HUES64 (cell line): ENCODE measurements around the gene EIF2S2.

ENCODE experiments used
- H3K27ac ChIP-seq: 2 replicates; pipeline ENCODE4 v1.7.0; 2013; ENCODE audit warnings: low read depth, low read length, inconsistent platforms
- H3K27me3 ChIP-seq: 2 replicates; pipeline ENCODE4 v1.6.1; 2013; ENCODE audit warnings: mild to moderate bottlenecking, low read length; ENCODE audit not compliant: insufficient read depth
- H3K36me3 ChIP-seq: 2 replicates; pipeline ENCODE4 v1.6.1; 2013; ENCODE audit warnings: mild to moderate bottlenecking, low read length; ENCODE audit not compliant: insufficient read depth
- H3K4me1 ChIP-seq: 2 replicates; pipeline ENCODE4 v1.6.1; 2013; ENCODE audit warnings: mild to moderate bottlenecking, low read length, moderate library complexity; ENCODE audit not compliant: insufficient read depth
- H3K4me3 ChIP-seq: 2 replicates; pipeline ENCODE4 v1.5.1; 2013; ENCODE audit warnings: mild to moderate bottlenecking, low read length, moderate library complexity
- H3K9ac ChIP-seq: 2 replicates; pipeline ENCODE4 v1.6.1; 2013; ENCODE audit warnings: mild to moderate bottlenecking, low read depth, low read length
- H3K9me3 ChIP-seq: 2 replicates; pipeline ENCODE4 v1.6.1; 2013; ENCODE audit warnings: low read depth, low read length; ENCODE audit not compliant: insufficient read depth
- whole genome bisulfite sequencing: fragments of 150-250, 120-280 bp; methylation state at CpG from one replicate; pipeline ENCODE4 v1.1.7; 2013; ENCODE audit warnings: missing lambda C conversion rate; 5-methylcytosine and 5-hydroxymethylcytosine counted together

EIF2S2 gene

GRCh38 chr20:34115232-34115631 lies 3.2 kb upstream of the EIF2S2 start:
- Histone ChIP-seq H3K9me3 (no peaks in the 10 kb centered on the region), H3K4me3 (no peak overlapping the region), H3K9ac (no peak overlapping the region), H3K36me3 (no peaks in the 10 kb centered on the region), H3K27ac (no peak overlapping the region), H3K4me1 (peaks cover 7% of the 10 kb centered on the region), H3K27me3 (peaks cover 4% of the 10 kb centered on the region)

GRCh38 chr20:34114809-34115208 lies 2.8 kb upstream of the EIF2S2 start:
- Histone ChIP-seq H3K27ac (no peak overlapping the region), H3K9ac (no peak overlapping the region), H3K36me3 (no peaks in the 10 kb centered on the region), H3K9me3 (no peaks in the 10 kb centered on the region), H3K27me3 (peaks cover 4% of the 10 kb centered on the region), H3K4me3 (no peak overlapping the region), H3K4me1 (peaks cover 9% of the 10 kb centered on the region)
- WGBS: 93% methylated on average over 4 of the region's 4 CpGs

GRCh38 chr20:34112600-34113101 lies 608 bp upstream of the EIF2S2 start:
- Histone ChIP-seq H3K9me3 (no peaks in the 10 kb centered on the region), H3K4me3 (peak overlapping the region; percentile 95), H3K4me1 (peaks cover 9% of the 10 kb centered on the region), H3K9ac (peak overlapping the region; percentile 77), H3K27me3 (no peaks in the 10 kb centered on the region), H3K27ac (peak overlapping the region; percentile 50), H3K36me3 (peaks cover 15% of the 10 kb centered on the region)
- 8% methylated on average over 18 of the region's 18 CpGs for WGBS

- peaks cover 29% of the 10 kb centered on the region for H3K36me3 ChIP-seq
- H3K9me3 ChIP-seq: no peaks in the 10 kb centered on the region
- peak overlapping the region; percentile 95 for H3K4me3 ChIP-seq
- WGBS: 9% methylated on average over 22 of the region's 22 CpGs
- no peaks in the 10 kb centered on the region for H3K27me3 ChIP-seq
- peak overlapping the region; percentile 99 for H3K9ac ChIP-seq
- H3K4me1 ChIP-seq: peaks cover 9% of the 10 kb centered on the region
- H3K27ac ChIP-seq: peak overlapping the region; percentile 99
Observed at GRCh38 chr20:34110745-34111641, 1.1 kb downstream of the EIF2S2 start.

GRCh38 chr20:34110025-34110744 lies 1.9 kb downstream of the EIF2S2 start:
- peak overlapping the region; percentile 6; the same call in 1 of the 2 replicates for H3K27ac ChIP-seq
- H3K36me3 ChIP-seq: peaks cover 37% of the 10 kb centered on the region
- peaks cover 9% of the 10 kb centered on the region for H3K4me1 ChIP-seq
- H3K9ac ChIP-seq: peak overlapping the region; percentile 99; the same call in 1 of the 2 replicates
- H3K27me3 ChIP-seq: no peaks in the 10 kb centered on the region
- no peaks in the 10 kb centered on the region for H3K9me3 ChIP-seq
- peak overlapping the region; percentile 95 for H3K4me3 ChIP-seq
- 80% methylated on average over 10 of the region's 10 CpGs for WGBS

- peaks cover 44% of the 10 kb centered on the region for H3K36me3 ChIP-seq
- H3K4me1 ChIP-seq: peaks cover 9% of the 10 kb centered on the region
- no peaks in the 10 kb centered on the region for H3K27me3 ChIP-seq
- no peak overlapping the region for H3K9ac ChIP-seq
- H3K9me3 ChIP-seq: no peaks in the 10 kb centered on the region
- no peak overlapping the region for H3K27ac ChIP-seq
- H3K4me3 ChIP-seq: no peak overlapping the region
- WGBS: 94% methylated on average over 5 of the region's 6 CpGs
Observed at GRCh38 chr20:34109442-34109841, 2.6 kb downstream of the EIF2S2 start.

GRCh38 chr20:34108616-34109174 lies 3.3 kb downstream of the EIF2S2 start:
- no peaks in the 10 kb centered on the region for H3K9me3 ChIP-seq
- H3K36me3 ChIP-seq: peaks cover 52% of the 10 kb centered on the region
- H3K9ac ChIP-seq: no peak overlapping the region
- 89% methylated on average over 4 of the region's 4 CpGs for WGBS
- H3K4me1 ChIP-seq: peaks cover 9% of the 10 kb centered on the region
- no peak overlapping the region for H3K27ac ChIP-seq
- no peaks in the 10 kb centered on the region for H3K27me3 ChIP-seq
- no peak overlapping the region for H3K4me3 ChIP-seq

- Histone ChIP-seq H3K9ac (no peak overlapping the region), H3K27ac (no peak overlapping the region), H3K36me3 (peaks cover 77% of the 10 kb centered on the region), H3K27me3 (no peaks in the 10 kb centered on the region), H3K4me3 (no peak overlapping the region), H3K4me1 (peaks cover 9% of the 10 kb centered on the region), H3K9me3 (no peaks in the 10 kb centered on the region)
- 93% methylated on average over 3 of the region's 3 CpGs for WGBS
Observed at GRCh38 chr20:34105978-34106675, 5.9 kb downstream of the EIF2S2 start.

- no peaks in the 10 kb centered on the region for H3K4me1 ChIP-seq
- H3K27me3 ChIP-seq: no peaks in the 10 kb centered on the region
- no peak overlapping the region for H3K4me3 ChIP-seq
- H3K9me3 ChIP-seq: no peaks in the 10 kb centered on the region
- WGBS: 98% methylated on average over 3 of the region's 3 CpGs
- H3K36me3 ChIP-seq: peaks cover 91% of the 10 kb centered on the region
- no peak overlapping the region for H3K27ac ChIP-seq
- H3K9ac ChIP-seq: no peak overlapping the region
Observed at GRCh38 chr20:34104059-34104458, 8.0 kb downstream of the EIF2S2 start.

- 98% methylated on average over 2 of the region's 2 CpGs for WGBS
- Histone ChIP-seq H3K4me3 (no peak overlapping the region), H3K4me1 (no peaks in the 10 kb centered on the region), H3K9ac (no peak overlapping the region), H3K9me3 (no peaks in the 10 kb centered on the region), H3K27ac (no peak overlapping the region), H3K27me3 (no peaks in the 10 kb centered on the region), H3K36me3 (peaks cover 96% of the 10 kb centered on the region)
Observed at GRCh38 chr20:34102342-34102741, 9.7 kb downstream of the EIF2S2 start.
